ENCODE measurements around the gene CCPG1. TPM values are rescaled to one million over a fixed set of nuclear protein-coding genes. Genes with fewer than 3 reads are reported as not detected.
A peak's percentile ranks its signal among the peaks of the same experiment; 100 is the strongest.
"Not testable (repeated sequence)": the region's sequence is repeated elsewhere in the genome, so short reads cannot be mapped to it uniquely, and the experiment has no call there.

Gene CCPG1
- total RNA-seq, 6 experiments from 2014 or later: 47.3 to 73.1 (median 57.3) TPM

DNA sequence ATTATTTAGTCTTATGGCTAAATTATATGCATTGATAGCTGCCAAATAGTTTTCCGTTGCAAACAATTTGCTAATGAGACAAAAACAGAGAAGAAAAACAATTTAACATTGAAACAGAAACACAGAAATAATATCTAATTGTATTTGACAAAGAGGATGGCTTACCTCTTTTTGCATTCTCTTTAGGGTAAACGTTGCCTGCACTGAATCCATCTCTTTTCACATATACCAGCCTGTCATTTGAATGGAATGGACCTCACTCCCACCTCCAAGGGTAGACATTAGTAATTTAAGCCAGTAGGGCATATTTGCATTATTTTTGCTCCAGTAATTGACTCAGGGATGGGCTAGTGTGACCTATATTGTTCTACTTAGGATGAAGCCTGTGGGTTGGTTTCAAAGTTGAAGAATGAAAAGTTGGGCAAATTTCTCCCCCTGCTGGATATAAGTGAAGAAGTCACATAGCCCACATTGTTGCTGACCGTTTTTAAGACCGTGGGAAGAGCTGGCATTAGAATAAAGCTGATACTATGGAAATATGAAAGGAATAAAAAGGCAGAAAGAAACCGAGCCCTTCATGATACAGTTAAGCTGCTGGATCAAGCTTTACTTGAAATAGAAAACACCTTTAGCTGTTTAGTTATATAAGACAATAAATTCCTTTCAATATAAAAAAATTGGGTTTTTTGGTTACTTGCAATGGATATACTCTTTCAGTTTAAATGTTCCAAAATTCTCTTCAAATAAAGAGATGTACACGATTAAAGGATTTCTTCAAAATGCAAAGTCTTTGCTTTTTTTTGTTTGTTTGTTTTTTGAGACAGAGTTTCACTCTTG is 27.0 kb upstream of the CCPG1 start:
- H3K4me1 ChIP-seq: no peaks in the 10 kb centered on the region
- ATAC-seq (peak; percentile 88 to 95 (median 90)), DNase-seq (no peak)
- no peak overlapping the region for H3K4me3 ChIP-seq
- intact Hi-C loops (cut with DNase I): loop anchor here in 1 of 2 donors (5.0 kb wide), 1 partner anchor 218 kb away; no protein-coding TSS in a partner anchor
- H3K9me3 ChIP-seq: no peaks in the 10 kb centered on the region
- H3K27ac ChIP-seq: no peak overlapping the region
- no peaks in the 10 kb centered on the region for H3K36me3 ChIP-seq
- H3K27me3 ChIP-seq: no peaks in the 10 kb centered on the region
- no peak for TF ChIP-seq POLR2A (IDR thresholded peaks at IDR 0.05)
- TF ChIP-seq, protein P1, sequence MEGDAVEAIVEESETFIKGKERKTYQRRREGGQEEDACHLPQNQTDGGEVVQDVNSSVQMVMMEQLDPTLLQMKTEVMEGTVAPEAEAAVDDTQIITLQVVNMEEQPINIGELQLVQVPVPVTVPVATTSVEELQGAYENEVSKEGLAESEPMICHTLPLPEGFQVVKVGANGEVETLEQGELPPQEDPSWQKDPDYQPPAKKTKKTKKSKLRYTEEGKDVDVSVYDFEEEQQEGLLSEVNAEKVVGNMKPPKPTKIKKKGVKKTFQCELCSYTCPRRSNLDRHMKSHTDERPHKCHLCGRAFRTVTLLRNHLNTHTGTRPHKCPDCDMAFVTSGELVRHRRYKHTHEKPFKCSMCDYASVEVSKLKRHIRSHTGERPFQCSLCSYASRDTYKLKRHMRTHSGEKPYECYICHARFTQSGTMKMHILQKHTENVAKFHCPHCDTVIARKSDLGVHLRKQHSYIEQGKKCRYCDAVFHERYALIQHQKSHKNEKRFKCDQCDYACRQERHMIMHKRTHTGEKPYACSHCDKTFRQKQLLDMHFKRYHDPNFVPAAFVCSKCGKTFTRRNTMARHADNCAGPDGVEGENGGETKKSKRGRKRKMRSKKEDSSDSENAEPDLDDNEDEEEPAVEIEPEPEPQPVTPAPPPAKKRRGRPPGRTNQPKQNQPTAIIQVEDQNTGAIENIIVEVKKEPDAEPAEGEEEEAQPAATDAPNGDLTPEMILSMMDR (IDR thresholded peaks at IDR 0.05): peak; percentile 55 to 62 (median 57)
- WGBS (ENCODE audit: insufficient coverage, low coverage, low lambda C conversion rate, missing lambda C conversion rate): 19% methylated on average over 6 of the region's 6 CpGs

- no peaks in the 10 kb centered on the region for H3K36me3 ChIP-seq
- 0% methylated on average over 1 of the region's 1 CpG for WGBS (ENCODE audit: insufficient coverage, low coverage, low lambda C conversion rate, missing lambda C conversion rate)
- H3K4me3 ChIP-seq: no peak overlapping the region
- intact Hi-C loops (cut with DNase I): no loop called here
- DNase-seq: no peak
- ATAC-seq: no peak
- H3K27ac ChIP-seq: no peak overlapping the region
- H3K9me3 ChIP-seq: no peaks in the 10 kb centered on the region
- H3K27me3 ChIP-seq: no peaks in the 10 kb centered on the region
- TF ChIP-seq, protein P1 (IDR thresholded peaks at IDR 0.05): no peak
- no peak for TF ChIP-seq POLR2A (IDR thresholded peaks at IDR 0.05)
- H3K4me1 ChIP-seq: no peaks in the 10 kb centered on the region
Observed at GRCh38 chr15:55422089-55422488, 13.9 kb upstream of the CCPG1 start.

DNA sequence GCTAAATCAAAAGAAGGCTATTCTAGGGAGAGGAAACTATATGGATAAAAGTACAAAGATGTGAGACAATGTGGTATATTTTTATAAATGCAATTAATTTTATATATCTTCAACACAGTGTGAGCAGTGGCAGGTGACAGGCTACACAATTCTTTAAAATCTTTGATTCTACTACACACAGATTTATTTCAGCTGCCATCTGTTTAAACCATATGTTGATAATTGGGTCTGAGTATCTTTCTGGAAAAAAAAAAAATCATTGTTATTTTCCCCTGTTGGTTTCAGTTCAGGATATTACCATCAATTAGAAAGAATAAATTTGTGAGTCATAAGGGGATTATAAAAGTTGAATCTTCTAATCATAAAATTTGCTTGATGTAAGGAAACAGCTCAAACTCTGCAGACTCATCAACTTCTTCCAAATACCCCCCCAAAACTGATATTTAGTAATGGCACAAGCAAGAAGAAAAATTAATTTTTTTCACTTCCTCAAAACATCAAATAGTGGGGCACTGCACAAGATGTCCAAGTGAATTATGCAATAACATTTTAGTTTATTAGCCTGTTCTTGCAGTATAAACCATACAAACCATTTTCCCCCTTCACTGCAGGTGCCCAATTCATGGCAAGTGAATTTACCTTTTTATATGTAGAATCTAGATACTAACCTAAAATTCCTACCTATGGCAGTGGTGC is 12.2 kb upstream of the CCPG1 start:
- no peak overlapping the region for H3K4me3 ChIP-seq
- H3K9me3 ChIP-seq: no peaks in the 10 kb centered on the region
- no peaks in the 10 kb centered on the region for H3K4me1 ChIP-seq
- intact Hi-C loops (cut with DNase I): no loop called here
- TF ChIP-seq, protein P1 (IDR thresholded peaks at IDR 0.05): no peak
- no peak for TF ChIP-seq POLR2A (IDR thresholded peaks at IDR 0.05)
- no peak overlapping the region for H3K27ac ChIP-seq
- no peaks in the 10 kb centered on the region for H3K27me3 ChIP-seq
- ATAC-seq (no peak), DNase-seq (no peak)
- H3K36me3 ChIP-seq: no peaks in the 10 kb centered on the region

DNA sequence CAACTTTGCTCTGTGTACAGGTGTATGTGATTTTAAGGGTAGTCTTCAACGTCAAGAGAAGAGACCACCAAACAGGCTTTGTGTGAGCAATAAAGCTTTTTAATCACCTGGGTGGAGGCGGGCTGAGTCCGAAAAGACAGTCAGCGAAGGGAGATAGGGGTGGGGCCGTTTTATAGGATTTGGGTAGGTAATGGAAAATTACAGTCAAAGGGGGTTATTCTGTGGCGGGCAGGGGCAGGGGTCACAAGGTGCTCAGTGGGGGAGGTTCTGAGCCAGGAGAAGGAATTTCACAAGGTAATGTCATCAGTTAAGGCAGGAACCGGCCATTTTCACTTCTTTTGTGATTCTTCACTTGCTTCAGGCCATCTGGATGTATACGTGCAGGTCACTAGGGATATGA is 9.5 kb upstream of the CCPG1 start:
- H3K36me3 ChIP-seq; H3K9me3 ChIP-seq; H3K27ac ChIP-seq; intact Hi-C loops (cut with DNase I); H3K27me3 ChIP-seq; ATAC-seq; H3K4me1 ChIP-seq; H3K4me3 ChIP-seq; DNase-seq: not testable (repeated sequence)
- 70% methylated on average over 6 of the region's 8 CpGs for WGBS (ENCODE audit: insufficient coverage, low coverage, low lambda C conversion rate, missing lambda C conversion rate)

DNA sequence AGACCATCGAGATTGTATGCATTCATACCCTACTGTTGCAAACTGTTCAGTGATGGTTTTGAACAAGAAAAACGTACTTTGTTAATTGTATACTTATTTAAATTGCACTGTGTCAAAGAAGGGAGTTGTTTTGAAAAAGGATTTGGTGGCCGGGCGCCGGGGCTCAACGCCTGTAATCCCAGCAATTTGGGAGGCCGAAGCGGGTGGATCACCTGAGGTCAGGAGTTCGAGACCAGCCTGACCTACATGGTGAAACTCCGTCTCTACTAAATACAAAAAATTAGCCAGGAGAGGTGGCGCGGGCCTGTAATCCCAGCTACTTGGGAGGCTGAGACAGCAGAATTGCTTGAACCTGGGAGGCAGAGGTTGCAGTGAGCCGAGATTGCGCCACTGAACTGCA is 817 bp upstream of the CCPG1 start:
- WGBS (ENCODE audit: insufficient coverage, low coverage, low lambda C conversion rate, missing lambda C conversion rate): 50% methylated on average over 12 of the region's 14 CpGs
- DNase-seq; H3K27me3 ChIP-seq; H3K27ac ChIP-seq; ATAC-seq; intact Hi-C loops (cut with DNase I); H3K36me3 ChIP-seq; H3K9me3 ChIP-seq: not testable (repeated sequence)
- Histone ChIP-seq H3K4me1 (peaks cover 0 to 15% (median 4%) of the 10 kb centered on the region in 4 donors), H3K4me3 (peak overlapping the region; percentile 82 to 91 (median 91))

Data from right lobe of liver (tissue), 6 donors.